ENCODE data around the gene UBALD1.
"Not testable (repeated sequence)": the region's sequence is repeated elsewhere in the genome, so short reads cannot be mapped to it uniquely, and the experiment has no call there.

Gene UBALD1

GRCh38 chr16:4578961-4579530 lies 35.6 kb downstream of the UBALD1 start:
- ChIA-PET CTCF (interaction anchor here (1.1 kb wide), 1 partner anchor 73 kb away, joined by 3 read pairs; no protein-coding TSS in a partner anchor), POLR2A (no interaction called here)
- no peak for DNase-seq (ENCODE audit: extremely low spot score)
- TF ChIP-seq ARNT (IDR thresholded peaks at IDR 0.05): no peak
- no peak for TF ChIP-seq FOXM1 (IDR thresholded peaks at IDR 0.05; ENCODE audit: borderline replicate concordance)
- no peak for TF ChIP-seq L3MBTL2 (conservative IDR thresholded peaks at IDR 0.05)
- TF ChIP-seq PKNOX1 (IDR thresholded peaks at IDR 0.05): no peak
- TF ChIP-seq BHLHE40 (IDR thresholded peaks at IDR 0.05; ENCODE audit: borderline replicate concordance): no peak
- no peak for TF ChIP-seq LEF1 (IDR thresholded peaks at IDR 0.05; ENCODE audit: borderline replicate concordance)
- TF ChIP-seq FOXK2 (IDR thresholded peaks at IDR 0.05): no peak
- no peak for TF ChIP-seq CTBP1 (IDR thresholded peaks at IDR 0.05; ENCODE audit: borderline replicate concordance)
- TF ChIP-seq SP1 (IDR thresholded peaks at IDR 0.05): no peak
- no peak for TF ChIP-seq SUZ12 (IDR thresholded peaks at IDR 0.05)
- no peak for TF ChIP-seq TARDBP (IDR thresholded peaks at IDR 0.05)
- TF ChIP-seq NFRKB (IDR thresholded peaks at IDR 0.05): no peak
- TF ChIP-seq ELF4 (IDR thresholded peaks at IDR 0.05): no peak
- no peak for TF ChIP-seq HDGF (IDR thresholded peaks at IDR 0.05; ENCODE audit: borderline replicate concordance)
- no peak for TF ChIP-seq FOXA1 (IDR thresholded peaks at IDR 0.05)
- TF ChIP-seq ZNF384 (IDR thresholded peaks at IDR 0.05): no peak

- POLR2A ChIA-PET: no interaction called here
- no peak for TF ChIP-seq FOXK2 (IDR thresholded peaks at IDR 0.05)
- TF ChIP-seq LEF1 (IDR thresholded peaks at IDR 0.05; ENCODE audit: borderline replicate concordance): no peak
- TF ChIP-seq SUZ12 (IDR thresholded peaks at IDR 0.05): no peak
- no peak for TF ChIP-seq PKNOX1 (IDR thresholded peaks at IDR 0.05)
- no peak for TF ChIP-seq BHLHE40 (IDR thresholded peaks at IDR 0.05; ENCODE audit: borderline replicate concordance)
- TF ChIP-seq SP1 (IDR thresholded peaks at IDR 0.05): no peak
- no peak for TF ChIP-seq L3MBTL2 (conservative IDR thresholded peaks at IDR 0.05)
- TF ChIP-seq NFRKB (IDR thresholded peaks at IDR 0.05): no peak
- no peak for TF ChIP-seq ARNT (IDR thresholded peaks at IDR 0.05)
- TF ChIP-seq ELF4 (IDR thresholded peaks at IDR 0.05): no peak
- TF ChIP-seq FOXA1 (IDR thresholded peaks at IDR 0.05): no peak
- TF ChIP-seq FOXM1 (IDR thresholded peaks at IDR 0.05; ENCODE audit: borderline replicate concordance): no peak
- CTCF ChIA-PET: interaction anchor here (0.7 kb wide), 1 partner anchor 9 kb away, joined by 3 read pairs; no protein-coding TSS in a partner anchor
- no peak for DNase-seq (ENCODE audit: extremely low spot score)
These were observed 38.7 kb downstream of the UBALD1 start for GRCh38 chr16:4576008-4576407.

- ChIA-PET POLR2A (no interaction called here), CTCF (interaction anchor here (0.7 kb wide), 1 partner anchor 10 kb away, joined by 3 read pairs; no protein-coding TSS in a partner anchor)
- no peak for TF ChIP-seq SUZ12 (IDR thresholded peaks at IDR 0.05)
- TF ChIP-seq SP1 (IDR thresholded peaks at IDR 0.05): no peak
- TF ChIP-seq LEF1 (IDR thresholded peaks at IDR 0.05; ENCODE audit: borderline replicate concordance): no peak
- TF ChIP-seq L3MBTL2 (conservative IDR thresholded peaks at IDR 0.05): no peak
- no peak for TF ChIP-seq HDGF (IDR thresholded peaks at IDR 0.05; ENCODE audit: borderline replicate concordance)
- TF ChIP-seq PKNOX1 (IDR thresholded peaks at IDR 0.05): no peak
- TF ChIP-seq FOXK2 (IDR thresholded peaks at IDR 0.05): no peak
- TF ChIP-seq ZNF384 (IDR thresholded peaks at IDR 0.05): no peak
- no peak for TF ChIP-seq FOXM1 (IDR thresholded peaks at IDR 0.05; ENCODE audit: borderline replicate concordance)
- no peak for TF ChIP-seq FOXA1 (IDR thresholded peaks at IDR 0.05)
- TF ChIP-seq TARDBP (IDR thresholded peaks at IDR 0.05): no peak
- no peak for TF ChIP-seq NFRKB (IDR thresholded peaks at IDR 0.05)
- no peak for TF ChIP-seq ARNT (IDR thresholded peaks at IDR 0.05)
- no peak for TF ChIP-seq BHLHE40 (IDR thresholded peaks at IDR 0.05; ENCODE audit: borderline replicate concordance)
These were observed 39.6 kb downstream of the UBALD1 start for GRCh38 chr16:4574919-4575705.

GRCh38 chr16:4573926-4574325 lies 40.8 kb downstream of the UBALD1 start:
- CTCF ChIA-PET: interaction anchor here (1.0 kb wide), 1 partner anchor 12 kb away, joined by 5 read pairs; no protein-coding TSS in a partner anchor
- DNase-seq (ENCODE audit: extremely low spot score); POLR2A ChIA-PET: not testable (repeated sequence)

More at GRCh38 chr16:4574919-4575705, 39.6 kb downstream of the UBALD1 start:
- DNase-seq (ENCODE audit: extremely low spot score): no peak

- ChIA-PET POLR2A (interaction anchor here (1.4 kb wide), 1 partner anchor 44 kb away, joined by 3 read pairs; no protein-coding TSS in a partner anchor), CTCF (interaction anchor here (1.1 kb wide), 1 partner anchor 66 kb away, joined by 3 read pairs; no protein-coding TSS in a partner anchor)
- TF ChIP-seq HDGF (IDR thresholded peaks at IDR 0.05; ENCODE audit: borderline replicate concordance) (no peak), ELF4 (IDR thresholded peaks at IDR 0.05) (no peak), SUZ12 (IDR thresholded peaks at IDR 0.05) (no peak)
- DNase-seq (ENCODE audit: extremely low spot score): no peak
These were observed 42.0 kb downstream of the UBALD1 start for GRCh38 chr16:4572715-4573114.

- no peak for DNase-seq (ENCODE audit: extremely low spot score)
- TF ChIP-seq TARDBP (IDR thresholded peaks at IDR 0.05) (no peak), FOXK2 (IDR thresholded peaks at IDR 0.05) (no peak), FOXM1 (IDR thresholded peaks at IDR 0.05; ENCODE audit: borderline replicate concordance) (no peak), SP1 (IDR thresholded peaks at IDR 0.05) (no peak), SUZ12 (IDR thresholded peaks at IDR 0.05) (no peak), LEF1 (IDR thresholded peaks at IDR 0.05; ENCODE audit: borderline replicate concordance) (no peak), CTBP1 (IDR thresholded peaks at IDR 0.05; ENCODE audit: borderline replicate concordance) (no peak), NFRKB (IDR thresholded peaks at IDR 0.05) (no peak), PKNOX1 (IDR thresholded peaks at IDR 0.05) (no peak), FOXA1 (IDR thresholded peaks at IDR 0.05) (no peak), ZNF384 (IDR thresholded peaks at IDR 0.05) (no peak), BHLHE40 (IDR thresholded peaks at IDR 0.05; ENCODE audit: borderline replicate concordance) (no peak), ELF4 (IDR thresholded peaks at IDR 0.05) (no peak), ARNT (IDR thresholded peaks at IDR 0.05) (no peak), HDGF (IDR thresholded peaks at IDR 0.05; ENCODE audit: borderline replicate concordance) (no peak), L3MBTL2 (conservative IDR thresholded peaks at IDR 0.05) (no peak)
- ChIA-PET CTCF (interaction anchor here (0.7 to 1.7 kb wide), 2 partner anchors 15 to 21 kb away, joined by 6 read pairs; no protein-coding TSS in a partner anchor), POLR2A (no interaction called here)
These were observed 43.9 kb downstream of the UBALD1 start for GRCh38 chr16:4570688-4571321.

Data from HEK293T (cell line).